DND-41 (cell line): Measurements from ENCODE around the gene ERC1.

ENCODE experiments used
- EZH2 ChIP-seq: IDR thresholded peaks from 3 replicates; pipeline ENCODE4 v1.6.1; 2012; ENCODE audit warnings: borderline replicate concordance, low read depth, mild to moderate bottlenecking, moderate library complexity, low read length, inconsistent platforms; ENCODE audit not compliant: severe bottlenecking
- TF ChIP-seq, protein P1 (sequence below): IDR thresholded peaks from 2 replicates; pipeline ENCODE4 v1.5.1; 2012; ENCODE audit warnings: borderline replicate concordance, low read length, moderate library complexity, mild to moderate bottlenecking; ENCODE audit not compliant: poor library complexity, severe bottlenecking; ENCODE audit errors: extremely low read depth

DNA sequence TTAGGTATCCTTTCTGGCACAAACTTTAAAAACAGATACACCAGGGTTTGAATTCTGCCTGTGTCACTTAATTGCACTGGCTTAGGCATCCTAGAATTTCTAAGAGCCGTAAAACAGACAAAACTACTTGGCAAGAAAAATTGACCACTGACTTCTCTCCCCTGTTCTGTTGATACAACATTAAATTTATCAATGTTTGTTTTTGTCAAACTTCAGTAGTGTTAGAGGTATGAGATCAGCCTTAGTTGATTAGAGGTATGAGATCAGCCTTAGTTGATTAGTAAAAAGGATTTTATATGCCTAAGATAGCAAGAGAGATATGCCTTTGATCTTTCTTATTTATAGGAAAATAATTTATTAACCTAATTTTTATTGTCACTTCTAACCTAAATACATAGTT, 320.1 kb downstream of the ERC1 start:
- TF ChIP-seq, protein P1, sequence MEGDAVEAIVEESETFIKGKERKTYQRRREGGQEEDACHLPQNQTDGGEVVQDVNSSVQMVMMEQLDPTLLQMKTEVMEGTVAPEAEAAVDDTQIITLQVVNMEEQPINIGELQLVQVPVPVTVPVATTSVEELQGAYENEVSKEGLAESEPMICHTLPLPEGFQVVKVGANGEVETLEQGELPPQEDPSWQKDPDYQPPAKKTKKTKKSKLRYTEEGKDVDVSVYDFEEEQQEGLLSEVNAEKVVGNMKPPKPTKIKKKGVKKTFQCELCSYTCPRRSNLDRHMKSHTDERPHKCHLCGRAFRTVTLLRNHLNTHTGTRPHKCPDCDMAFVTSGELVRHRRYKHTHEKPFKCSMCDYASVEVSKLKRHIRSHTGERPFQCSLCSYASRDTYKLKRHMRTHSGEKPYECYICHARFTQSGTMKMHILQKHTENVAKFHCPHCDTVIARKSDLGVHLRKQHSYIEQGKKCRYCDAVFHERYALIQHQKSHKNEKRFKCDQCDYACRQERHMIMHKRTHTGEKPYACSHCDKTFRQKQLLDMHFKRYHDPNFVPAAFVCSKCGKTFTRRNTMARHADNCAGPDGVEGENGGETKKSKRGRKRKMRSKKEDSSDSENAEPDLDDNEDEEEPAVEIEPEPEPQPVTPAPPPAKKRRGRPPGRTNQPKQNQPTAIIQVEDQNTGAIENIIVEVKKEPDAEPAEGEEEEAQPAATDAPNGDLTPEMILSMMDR, result no peak
- no peak for TF ChIP-seq EZH2
